HG03139 (cell line): Measurements from ENCODE around the gene HAUS3.
"Not testable (repeated sequence)": the region's sequence is repeated elsewhere in the genome, so short reads cannot be mapped to it uniquely, and the experiment has no call there.

Experiments
- ATAC-seq: cut with Tn5 transposase; IDR thresholded peaks from one replicate; pipeline ENCODE4 v1.9.1; 2021; ENCODE audit not compliant: unreplicated experiment

HAUS3 gene

DNA sequence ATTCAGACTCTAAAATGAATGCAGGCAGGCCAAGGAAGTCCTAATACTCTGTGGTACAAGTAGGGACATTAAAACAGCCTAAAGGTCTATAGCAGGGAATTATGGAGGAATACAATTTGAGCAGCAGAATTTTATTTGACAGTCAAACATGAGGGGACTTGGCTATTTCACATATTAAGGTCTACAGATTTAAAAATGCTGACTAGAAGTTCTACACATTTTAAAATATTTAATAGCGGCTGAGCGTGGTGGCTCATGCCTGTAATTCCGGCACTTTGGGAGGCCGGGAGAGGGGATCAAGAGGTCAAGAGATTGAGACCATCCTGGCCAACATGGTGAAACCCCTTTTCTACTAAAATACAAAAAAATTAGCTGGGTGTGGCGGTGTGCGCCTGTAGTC is 10.8 kb downstream of the HAUS3 start:
- no peak for ATAC-seq

DNA sequence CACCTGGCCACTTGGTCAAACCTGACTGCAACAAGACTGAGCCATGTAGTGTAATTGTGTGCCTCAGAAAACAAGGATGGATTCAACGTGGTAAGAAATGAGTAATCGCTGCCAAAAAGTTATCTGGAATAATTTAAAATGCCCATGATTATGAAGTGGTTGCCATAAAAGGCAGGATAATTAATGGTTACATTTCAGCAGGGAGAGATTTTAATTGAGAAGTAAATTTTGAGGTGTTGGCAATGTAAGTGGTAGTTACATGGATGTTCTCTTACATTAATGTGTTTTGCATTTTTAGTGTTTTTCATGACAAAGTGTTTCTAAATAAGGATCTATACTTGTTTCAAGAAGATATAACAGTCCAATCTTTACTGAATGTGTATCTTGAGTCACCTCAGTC is 15.7 kb downstream of the HAUS3 start:
- no peak for ATAC-seq

DNA sequence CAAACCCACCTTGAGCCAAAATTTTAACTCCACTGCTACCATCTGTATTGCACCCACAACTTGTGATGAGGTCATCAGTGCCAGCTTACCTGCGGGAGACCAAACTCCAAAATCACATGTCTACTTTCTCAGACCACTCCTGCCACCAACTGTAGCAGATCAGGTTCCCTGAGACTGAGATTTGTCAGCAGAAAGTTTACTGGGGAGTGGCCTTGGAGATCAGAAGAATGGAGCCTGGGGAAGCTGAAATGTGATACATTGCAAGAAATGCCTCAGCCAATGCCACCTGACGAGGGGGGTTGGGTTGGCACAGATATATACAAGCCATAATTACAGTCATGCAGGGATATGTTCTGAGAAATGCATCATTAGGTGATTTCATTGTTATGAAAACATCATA is 19.1 kb downstream of the HAUS3 start:
- ATAC-seq: no peak

DNA sequence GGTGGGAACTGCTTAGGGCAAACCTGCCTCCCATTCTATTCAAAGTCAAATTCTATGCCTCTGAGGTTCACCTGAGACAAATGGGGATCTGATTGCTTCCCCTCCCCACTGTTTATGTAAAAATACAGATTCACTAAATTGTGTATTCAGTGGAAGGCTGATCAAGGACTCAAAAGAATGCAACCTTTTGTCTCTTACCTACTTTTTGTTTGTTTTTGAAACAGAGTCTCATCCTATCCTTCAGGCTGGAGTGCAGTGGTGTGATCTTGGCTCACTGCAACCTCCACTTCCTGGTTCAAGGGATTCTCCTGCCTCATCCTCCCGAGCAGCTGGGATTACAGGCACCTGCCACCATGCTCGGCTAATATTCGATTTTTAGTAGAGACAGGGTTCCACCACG is 20.5 kb downstream of the HAUS3 start:
- ATAC-seq: not testable (repeated sequence)

DNA sequence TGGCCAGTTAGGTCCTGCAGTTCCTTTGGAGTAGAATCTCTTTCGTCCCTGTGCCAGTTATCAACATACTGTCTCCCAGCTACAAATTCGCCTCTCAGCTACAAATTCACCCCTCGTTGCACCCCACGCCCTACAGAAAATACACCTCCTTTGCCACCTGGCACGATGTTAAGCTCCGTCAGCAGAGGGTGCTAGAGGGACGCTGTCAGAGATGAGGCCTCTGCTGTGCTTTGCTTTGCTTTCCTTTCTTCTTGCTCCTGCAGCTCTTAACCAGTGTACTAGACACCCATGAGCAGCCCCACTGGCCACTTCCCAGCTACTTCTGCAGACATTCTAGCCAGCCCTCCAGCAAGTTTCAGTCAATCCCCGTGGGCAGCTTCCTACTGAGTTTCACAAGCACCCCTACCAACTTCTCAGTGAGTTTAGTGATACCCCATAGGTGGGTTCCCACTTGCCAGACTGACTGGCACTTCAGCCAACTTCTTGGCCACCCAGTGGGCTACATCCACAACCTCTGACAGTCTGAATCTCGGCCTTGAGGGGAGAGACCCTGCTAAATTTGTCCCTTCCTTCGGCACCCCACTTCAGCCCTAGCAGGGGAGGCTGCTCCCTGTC is 21.8 kb downstream of the HAUS3 start:
- no peak for ATAC-seq

DNA sequence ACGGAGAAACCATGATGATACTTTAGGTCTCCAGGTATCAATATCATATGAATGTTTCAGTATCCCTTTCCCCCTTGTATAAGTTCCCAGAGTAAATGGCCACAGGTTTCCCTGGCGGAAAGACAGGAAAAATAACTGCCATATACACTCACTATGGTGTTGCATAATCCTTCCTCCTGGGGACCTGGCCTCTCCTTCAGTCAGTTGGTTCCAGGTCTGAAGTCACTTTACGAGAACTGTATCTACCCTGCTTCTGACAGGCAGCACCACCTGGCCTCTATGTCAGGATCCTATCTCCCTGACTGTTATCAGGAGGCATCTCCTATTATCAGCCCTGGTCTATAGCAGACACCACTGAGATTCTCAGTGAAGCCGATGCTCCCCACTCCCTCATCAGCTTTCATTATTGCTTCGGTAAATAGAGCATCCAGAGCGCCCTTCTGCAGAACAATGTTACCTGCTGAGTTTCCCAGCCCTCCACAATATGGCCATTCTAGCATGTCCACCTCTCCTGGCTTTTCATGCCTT is 22.6 kb downstream of the HAUS3 start:
- ATAC-seq: no peak

DNA sequence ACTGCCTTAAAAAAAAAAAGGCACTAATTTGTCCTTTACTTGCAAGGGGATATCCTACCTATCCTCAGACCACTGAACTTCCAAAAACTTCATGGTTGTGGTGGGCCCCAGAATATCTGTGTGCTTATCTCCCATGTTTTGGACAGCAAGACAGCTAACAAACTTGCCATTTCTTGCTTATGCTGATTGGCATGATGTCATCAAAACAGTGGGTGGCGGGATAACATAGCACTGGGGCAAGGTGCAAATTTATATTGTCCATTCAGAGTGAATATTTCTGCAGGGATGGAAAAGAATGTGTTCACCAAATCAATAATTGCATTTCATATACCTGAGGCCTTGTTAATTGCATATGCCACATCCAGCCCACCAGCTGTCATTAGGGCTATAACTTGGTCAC is 23.5 kb downstream of the HAUS3 start:
- no peak for ATAC-seq

DNA sequence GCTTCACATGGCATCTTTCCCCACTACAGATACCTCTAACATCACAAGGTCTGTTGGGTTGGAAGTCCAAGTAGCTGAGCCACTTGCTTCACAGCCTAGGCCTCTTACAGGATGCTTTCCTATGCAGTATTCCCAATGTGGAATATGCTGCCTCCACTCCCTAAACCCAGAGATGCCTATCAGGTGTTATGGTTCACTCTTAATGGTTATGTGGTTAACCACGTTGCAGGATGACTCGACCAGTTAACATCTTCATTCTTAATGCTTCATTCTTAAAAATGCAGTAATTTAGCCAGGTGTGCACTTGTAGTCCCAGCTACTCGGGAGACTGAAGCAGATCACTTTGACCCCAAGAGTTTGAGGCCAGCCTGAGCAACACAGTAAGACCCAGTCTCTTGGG is 24.2 kb downstream of the HAUS3 start:
- no peak for ATAC-seq

DNA sequence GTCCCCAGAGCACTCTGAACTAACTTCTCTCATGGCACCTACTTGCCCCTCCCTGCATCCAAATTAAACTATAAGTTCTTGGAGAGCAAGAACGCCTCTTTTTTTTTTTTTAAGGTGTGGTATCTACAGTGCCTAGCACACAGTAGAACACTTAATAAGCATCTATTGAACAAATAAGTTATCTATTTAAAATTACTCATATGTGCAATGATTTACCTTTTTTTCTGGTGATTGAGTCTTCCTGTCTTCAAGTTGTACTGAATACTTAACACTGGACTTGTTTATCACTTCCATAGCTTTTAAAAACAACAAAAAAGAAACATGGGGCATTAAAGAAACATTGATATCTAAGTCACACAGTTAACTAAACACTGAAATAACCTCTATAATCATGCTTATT is 29.1 kb downstream of the HAUS3 start:
- no peak for ATAC-seq

DNA sequence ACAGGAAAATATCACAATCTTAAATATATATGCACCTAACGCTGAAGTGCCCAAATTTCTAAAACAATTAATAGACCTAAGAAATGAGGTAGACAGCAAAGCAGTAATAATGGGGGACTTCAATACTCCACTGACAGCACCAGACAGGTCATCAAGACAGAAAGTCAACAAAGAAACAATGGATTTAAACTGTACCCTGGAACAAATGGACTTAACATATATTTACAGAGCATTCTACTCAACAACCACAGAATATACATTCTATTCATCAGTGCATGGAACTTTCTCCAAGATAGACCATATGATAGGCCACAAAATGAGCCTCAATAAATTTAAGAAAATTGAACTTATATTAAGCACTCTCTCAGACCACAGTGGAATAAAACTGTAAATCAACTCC is 39.1 kb downstream of the HAUS3 start:
- ATAC-seq: not testable (repeated sequence)

DNA sequence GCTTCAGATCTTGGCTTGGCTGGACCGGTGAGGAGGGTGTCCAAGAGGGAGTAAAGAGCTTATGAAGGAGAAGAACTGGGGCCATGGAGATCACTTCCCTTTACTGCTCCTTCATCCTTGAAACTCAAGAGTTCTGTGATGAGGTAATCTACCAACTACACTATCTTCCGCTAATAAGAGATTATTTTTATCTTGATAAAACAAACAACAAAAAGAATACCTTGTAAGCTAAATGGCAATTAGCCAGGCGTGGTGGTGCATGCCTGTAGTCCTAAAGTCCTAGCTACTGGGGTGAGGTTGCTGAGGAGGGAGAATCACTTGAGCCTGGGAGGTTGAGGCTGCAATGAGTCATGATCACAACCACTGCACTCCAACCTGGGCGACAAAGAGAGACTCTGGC is 47.4 kb downstream of the HAUS3 start:
- ATAC-seq: no peak

DNA sequence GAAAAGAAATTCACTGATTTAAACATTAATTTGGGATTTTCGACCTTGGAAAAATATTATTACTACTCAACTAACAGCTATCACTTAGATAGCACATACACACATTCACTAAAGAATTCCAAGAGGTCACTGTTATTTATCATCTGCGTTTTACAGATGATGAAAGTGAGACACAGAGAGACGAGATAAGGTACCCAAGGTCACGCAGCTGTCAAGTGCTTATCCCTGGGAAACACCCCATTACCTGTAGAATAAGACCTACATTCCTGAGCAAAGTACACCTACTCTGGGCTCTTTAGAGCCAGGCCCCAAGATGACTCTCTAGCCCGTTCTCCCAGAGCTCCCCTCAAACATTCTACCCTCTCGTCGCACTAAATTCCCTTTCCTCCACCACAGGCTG is 48.6 kb downstream of the HAUS3 start:
- no peak for ATAC-seq

DNA sequence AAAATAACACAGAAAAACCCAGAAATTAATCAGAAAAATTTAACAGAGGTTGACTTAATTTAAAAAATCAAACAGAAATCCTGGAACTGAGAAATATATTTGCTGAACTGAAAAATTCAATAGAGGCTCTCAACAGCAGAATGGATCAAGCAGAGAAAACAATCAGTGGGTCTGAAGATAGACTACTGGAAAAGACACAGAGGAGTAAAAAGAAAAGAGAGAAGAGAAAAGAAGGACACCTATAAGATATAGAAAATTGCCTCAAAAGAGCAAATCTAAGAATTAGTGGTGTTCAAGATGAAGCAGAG is 55.1 kb downstream of the HAUS3 start:
- no peak for ATAC-seq

DNA sequence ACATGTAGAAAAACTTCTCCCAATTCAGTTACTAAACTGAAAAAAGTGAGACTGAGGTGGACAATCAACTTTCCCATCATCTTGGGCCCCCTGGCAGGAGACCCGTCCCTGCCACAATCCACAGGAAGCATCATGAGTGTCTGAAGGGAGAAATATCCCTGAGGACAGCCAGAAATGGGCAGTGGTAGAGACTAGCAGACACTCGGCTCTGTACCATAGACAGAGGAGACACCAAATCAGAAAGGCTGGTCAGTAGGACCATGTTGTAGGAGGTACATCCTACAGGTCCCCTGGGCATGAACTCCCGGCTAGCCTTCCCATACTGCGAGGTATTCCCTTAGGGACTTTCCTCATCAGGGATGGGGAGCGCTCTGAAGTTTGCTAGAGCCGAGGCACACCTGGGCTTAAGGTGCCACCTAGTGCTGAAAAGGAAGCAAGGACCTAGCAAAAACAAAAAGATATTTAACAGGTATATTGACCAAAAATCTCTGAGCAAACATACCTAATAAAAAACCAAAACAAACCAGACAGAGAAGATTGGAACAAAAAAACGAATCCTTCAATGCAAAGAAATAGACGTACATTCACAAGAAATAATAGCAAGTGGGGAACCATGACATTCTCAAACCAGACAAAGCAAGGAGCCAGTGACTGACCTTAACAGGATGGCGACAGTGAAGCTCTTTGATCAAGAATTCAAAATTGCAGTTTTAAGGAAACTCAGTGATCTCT is 55.6 kb downstream of the HAUS3 start:
- ATAC-seq: no peak

DNA sequence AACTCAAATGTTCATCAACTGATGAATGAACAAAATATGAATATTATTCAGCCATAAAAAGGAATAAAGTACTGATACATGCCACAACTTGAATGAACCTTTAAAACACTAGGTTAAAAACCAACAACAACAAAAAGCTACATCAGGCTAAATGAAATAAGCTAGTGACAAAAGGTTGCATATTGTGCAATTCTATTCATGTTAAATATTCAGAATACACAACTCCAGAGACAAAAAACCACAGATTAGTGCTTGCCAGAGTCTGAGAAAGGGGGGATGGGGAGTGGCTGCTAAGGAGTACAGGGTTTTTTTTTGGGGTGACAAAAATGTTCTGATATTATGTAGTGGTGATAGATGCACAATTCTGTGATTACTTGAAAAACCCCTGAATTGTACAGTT is 58.5 kb downstream of the HAUS3 start:
- no peak for ATAC-seq

DNA sequence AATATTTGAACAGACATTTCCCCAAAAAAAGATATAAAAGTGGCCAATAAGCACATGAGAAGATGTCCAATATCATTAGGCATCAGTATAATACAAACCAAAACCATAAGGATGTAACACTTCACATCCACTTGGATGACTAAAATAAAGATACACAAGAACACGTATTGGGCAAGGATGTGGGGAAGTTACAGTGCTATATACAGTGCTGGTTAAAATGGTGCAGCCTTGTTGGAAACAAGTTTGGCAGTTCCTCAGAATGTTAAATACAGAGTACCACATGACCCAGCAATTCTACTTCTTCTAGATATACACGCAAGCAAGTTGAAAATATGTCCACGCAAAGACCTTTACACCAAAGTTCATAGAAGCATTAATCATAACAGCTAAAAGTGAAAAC is 58.9 kb downstream of the HAUS3 start:
- ATAC-seq: no peak

DNA sequence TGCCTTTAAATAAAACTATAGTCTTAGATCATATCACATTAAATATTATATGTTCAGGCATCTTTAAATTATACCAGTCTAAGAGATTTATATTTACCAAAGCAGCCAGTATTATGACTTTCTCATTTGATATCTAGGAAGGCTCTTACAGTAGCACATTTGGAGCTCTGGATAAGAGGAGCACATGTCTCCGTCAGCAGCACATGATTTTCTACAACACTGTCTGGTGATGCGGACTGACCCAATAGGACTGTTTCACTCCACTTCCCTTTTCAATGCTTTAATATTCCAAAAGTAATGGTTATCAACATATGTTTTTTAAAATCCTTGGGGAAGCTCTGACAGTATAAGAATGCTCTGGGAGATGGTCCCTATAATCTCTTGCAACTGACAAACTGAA is 61.5 kb downstream of the HAUS3 start:
- no peak for ATAC-seq

DNA sequence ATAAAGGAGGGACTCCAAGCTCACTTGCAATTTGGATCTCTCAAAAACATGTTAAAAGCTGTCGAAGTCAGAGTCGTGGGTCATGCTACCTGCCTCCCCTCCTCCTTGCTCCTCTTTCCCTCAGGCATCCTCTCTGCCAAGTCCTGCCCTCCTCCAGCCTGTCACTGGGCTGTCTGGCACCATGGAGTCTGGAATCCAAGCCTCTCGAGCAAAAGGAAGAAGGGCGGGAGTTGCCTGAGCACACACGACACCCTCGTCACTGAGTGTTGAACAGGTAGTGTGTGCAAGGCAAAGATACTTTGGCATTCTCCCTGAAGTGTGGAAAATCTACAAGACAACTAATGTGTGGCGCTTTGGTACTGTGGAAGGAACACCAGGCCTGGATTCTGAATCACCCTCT is 62.2 kb downstream of the HAUS3 start:
- ATAC-seq: no peak

DNA sequence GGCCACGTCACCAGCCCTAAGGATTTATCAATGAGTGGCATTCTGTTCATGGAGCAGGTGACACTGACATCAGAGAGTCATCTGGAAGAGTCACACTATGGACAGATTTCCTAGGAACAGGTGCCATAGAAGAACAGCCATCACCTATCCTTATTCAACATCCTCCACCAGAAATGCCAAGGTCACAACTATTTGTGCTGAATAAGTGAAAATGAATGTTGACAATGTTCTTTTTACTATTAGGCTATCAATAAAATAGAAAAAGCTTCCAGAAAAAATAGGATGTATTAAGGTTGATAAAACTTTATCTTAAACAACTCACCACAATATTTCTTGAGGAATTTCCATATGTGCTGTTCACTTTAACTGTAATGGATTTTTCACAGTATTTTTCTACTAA is 62.9 kb downstream of the HAUS3 start:
- no peak for ATAC-seq
